ENCODE data around the gene ZBTB24.

DNA sequence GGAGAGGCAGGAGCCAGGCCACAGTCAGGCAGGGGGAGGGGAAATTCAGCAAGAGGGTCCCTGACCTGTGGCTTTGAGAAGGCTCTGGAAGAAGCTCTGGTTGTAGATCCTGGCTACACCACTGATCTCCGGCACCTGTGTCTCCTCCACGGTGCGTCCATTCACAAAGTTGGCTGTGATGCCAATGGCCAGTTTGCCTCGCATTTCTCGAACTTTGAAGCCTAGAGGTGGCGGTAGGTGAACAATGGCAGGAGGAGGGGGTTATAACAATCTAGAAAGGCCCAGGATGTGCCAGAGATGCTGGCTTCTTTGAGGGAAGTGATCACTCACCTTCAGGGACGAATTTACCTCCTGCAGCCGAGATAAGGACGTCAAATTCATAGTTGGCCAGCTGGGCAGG, 30.8 kb downstream of the ZBTB24 start:
- TF ChIP-seq CTCF (IDR thresholded peaks at IDR 0.05) (no peak), POLR2A (IDR thresholded peaks at IDR 0.05) (no peak), EP300 (IDR thresholded peaks at IDR 0.05) (no peak)
